Osteoblast (primary cell): ENCODE data around the gene MMS22L. TPM values are rescaled to one million over a fixed set of nuclear protein-coding genes. Genes with fewer than 3 reads are reported as not detected.

Source experiments
- DNase-seq: peaks from one replicate; pipeline ENCODE4 v3.0.0; 2011; ENCODE audit warnings: low spot score, mixed read lengths; ENCODE audit not compliant: insufficient read length; ENCODE audit errors: missing footprints
- H2AFZ ChIP-seq: 2 replicates; pipeline ENCODE4 v1.6.0; 2011; ENCODE audit warnings: mild to moderate bottlenecking, low read length
- H3K27ac ChIP-seq: 2 replicates; pipeline ENCODE4 v1.5.1; 2011; ENCODE audit warnings: mild to moderate bottlenecking, low read depth, low read length, moderate library complexity
- H3K27me3 ChIP-seq: 2 replicates; pipeline ENCODE4 v1.6.0; 2012; ENCODE audit warnings: mild to moderate bottlenecking, control low read depth, inconsistent platforms, low read length, moderate library complexity; ENCODE audit not compliant: insufficient read depth
- H3K36me3 ChIP-seq: 2 replicates; pipeline ENCODE4 v1.5.1; 2011; ENCODE audit warnings: mild to moderate bottlenecking, low read length, control low read depth, moderate library complexity; ENCODE audit not compliant: insufficient read depth
- H3K4me1 ChIP-seq: 2 replicates; pipeline ENCODE4 v1.5.1; 2011; ENCODE audit warnings: mild to moderate bottlenecking, low read length, control low read depth, moderate library complexity; ENCODE audit not compliant: insufficient read depth
- H3K4me2 ChIP-seq: 2 replicates; pipeline ENCODE4 v1.6.0; 2011; ENCODE audit warnings: mild to moderate bottlenecking, low read length; ENCODE audit not compliant: insufficient read depth
- H3K4me3 ChIP-seq: fragments of 200-600 bp; sonication (generic); 3 replicates; pipeline ENCODE4 v1.5.1; 2012; ENCODE audit warnings: mild to moderate bottlenecking, low read length, inconsistent platforms; ENCODE audit not compliant: insufficient read depth
- H3K79me2 ChIP-seq: 2 replicates; pipeline ENCODE4 v1.6.0; 2012; ENCODE audit warnings: mild to moderate bottlenecking, low read length, control low read depth, inconsistent platforms; ENCODE audit not compliant: insufficient read depth
- H3K9me3 ChIP-seq: 2 replicates; pipeline ENCODE4 v1.5.1; 2011; ENCODE audit warnings: low read depth, low read length, control low read depth
- H4K20me1 ChIP-seq: 2 replicates; pipeline ENCODE4 v1.6.0; 2012; ENCODE audit warnings: mild to moderate bottlenecking, low read length, control low read depth; ENCODE audit not compliant: insufficient read depth
- total RNA-seq: library from RNA; depleted of rRNA; stranded (reverse); fragments of >200 nt; gene quantifications from 2 replicates; pipeline ENCODE4 v1.2.3, GENCODE V29; 2012
- TF ChIP-seq, protein P1 (sequence below): IDR thresholded peaks from 2 replicates; pipeline ENCODE4 v1.5.1; 2011; ENCODE audit warnings: mild to moderate bottlenecking, low read depth, low read length, moderate library complexity; ENCODE audit errors: extremely low read depth

The MMS22L gene
- total RNA-seq, 1 donor: 11.9 TPM

DNA sequence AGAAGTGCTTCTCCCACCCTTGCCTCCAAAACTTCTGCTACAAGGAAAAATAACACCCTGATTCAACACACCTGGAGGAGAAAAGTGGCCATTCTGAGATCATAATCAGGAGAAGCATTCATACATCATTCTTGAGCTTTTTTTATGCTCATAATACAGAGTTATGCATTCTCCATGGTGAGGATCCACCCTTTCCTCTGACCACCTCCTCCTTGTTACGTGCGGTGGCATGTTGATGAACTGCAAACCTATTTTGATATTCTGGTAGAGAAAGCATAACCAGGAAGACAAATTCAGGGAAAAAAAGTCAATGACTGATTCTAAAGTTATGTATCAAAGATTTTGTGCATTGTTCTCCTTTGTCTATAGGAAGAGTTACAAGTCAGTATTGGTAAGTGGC lies 188.6 kb downstream of the MMS22L start:
- no peaks in the 10 kb centered on the region for H3K27me3 ChIP-seq
- no peak overlapping the region for H3K4me2 ChIP-seq
- no peak overlapping the region for H2AFZ ChIP-seq
- H3K36me3 ChIP-seq: no peaks in the 10 kb centered on the region
- no peaks in the 10 kb centered on the region for H3K79me2 ChIP-seq
- no peak for DNase-seq
- H3K4me3 ChIP-seq: no peak overlapping the region
- H3K9me3 ChIP-seq: no peaks in the 10 kb centered on the region
- no peak overlapping the region for H3K27ac ChIP-seq
- no peaks in the 10 kb centered on the region for H3K4me1 ChIP-seq
- TF ChIP-seq, protein P1, sequence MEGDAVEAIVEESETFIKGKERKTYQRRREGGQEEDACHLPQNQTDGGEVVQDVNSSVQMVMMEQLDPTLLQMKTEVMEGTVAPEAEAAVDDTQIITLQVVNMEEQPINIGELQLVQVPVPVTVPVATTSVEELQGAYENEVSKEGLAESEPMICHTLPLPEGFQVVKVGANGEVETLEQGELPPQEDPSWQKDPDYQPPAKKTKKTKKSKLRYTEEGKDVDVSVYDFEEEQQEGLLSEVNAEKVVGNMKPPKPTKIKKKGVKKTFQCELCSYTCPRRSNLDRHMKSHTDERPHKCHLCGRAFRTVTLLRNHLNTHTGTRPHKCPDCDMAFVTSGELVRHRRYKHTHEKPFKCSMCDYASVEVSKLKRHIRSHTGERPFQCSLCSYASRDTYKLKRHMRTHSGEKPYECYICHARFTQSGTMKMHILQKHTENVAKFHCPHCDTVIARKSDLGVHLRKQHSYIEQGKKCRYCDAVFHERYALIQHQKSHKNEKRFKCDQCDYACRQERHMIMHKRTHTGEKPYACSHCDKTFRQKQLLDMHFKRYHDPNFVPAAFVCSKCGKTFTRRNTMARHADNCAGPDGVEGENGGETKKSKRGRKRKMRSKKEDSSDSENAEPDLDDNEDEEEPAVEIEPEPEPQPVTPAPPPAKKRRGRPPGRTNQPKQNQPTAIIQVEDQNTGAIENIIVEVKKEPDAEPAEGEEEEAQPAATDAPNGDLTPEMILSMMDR: no peak
- H4K20me1 ChIP-seq: no peaks in the 10 kb centered on the region

DNA sequence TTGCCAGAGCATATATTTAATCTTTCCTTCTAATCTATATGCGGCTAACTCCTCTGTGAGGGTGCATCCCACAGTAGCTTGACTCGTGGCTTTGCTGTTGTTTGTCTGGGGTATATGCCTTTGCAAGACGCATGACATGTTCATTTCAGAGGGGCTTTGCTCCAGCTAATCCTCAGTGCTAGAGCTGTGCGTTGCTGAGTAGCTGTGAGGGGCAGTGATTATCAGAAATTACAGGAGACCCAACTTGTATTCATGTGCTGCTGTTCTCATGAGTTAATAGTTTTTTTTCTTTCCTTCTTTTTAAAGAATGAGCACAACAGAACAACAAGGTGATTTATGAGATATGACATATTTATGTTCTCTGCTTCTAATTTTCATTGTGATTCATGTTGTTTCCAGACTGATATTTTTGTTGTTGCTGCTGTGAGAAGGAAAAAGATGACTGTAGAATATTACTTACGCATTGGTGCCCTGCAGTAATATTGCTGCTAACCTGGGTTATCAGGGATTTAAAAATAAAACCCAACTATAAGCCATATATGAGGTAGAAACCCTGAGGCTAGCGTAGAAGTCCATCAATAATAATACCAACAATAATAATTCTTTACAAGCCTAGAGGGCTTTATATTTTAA lies 190.2 kb downstream of the MMS22L start:
- H3K4me3 ChIP-seq: no peak overlapping the region
- H3K4me1 ChIP-seq: no peaks in the 10 kb centered on the region
- no peak overlapping the region for H3K27ac ChIP-seq
- H3K4me2 ChIP-seq: no peak overlapping the region
- no peaks in the 10 kb centered on the region for H3K79me2 ChIP-seq
- H2AFZ ChIP-seq: no peak overlapping the region
- TF ChIP-seq, protein P1: no peak
- no peak for DNase-seq
- no peaks in the 10 kb centered on the region for H4K20me1 ChIP-seq
- no peaks in the 10 kb centered on the region for H3K36me3 ChIP-seq
- H3K27me3 ChIP-seq: no peaks in the 10 kb centered on the region
- no peaks in the 10 kb centered on the region for H3K9me3 ChIP-seq
